GM12878 (cell line): Measurements from ENCODE around the gene ZNF709. TPM values are rescaled to one million over a fixed set of nuclear protein-coding genes. Genes with fewer than 3 reads are reported as not detected.
A peak's percentile ranks its signal among the peaks of the same experiment; 100 is the strongest.

Source experiments
- ATAC-seq: fragments of 200-7000 bp; cut with Tn5 transposase; 3 replicates; pipeline ENCODE4 v1.9.1; 2020; ENCODE audit warnings: mild to moderate bottlenecking, moderate library complexity
- BruUV-seq: library from RNA; stranded (reverse); fragments of 400-500 nt; replicated peaks from 2 replicates; lab custom pipeline; 2021; lab: Mats Ljungman, UMichigan
- CTCF ChIA-PET: fragments of 300-600 bp; sonication (Branson Sonifier 250); formaldehyde crosslinking; extraction: SDS; loops from one replicate; lab custom pipeline; 2021; ENCODE audit warnings: inconsistent platforms; lab: Yijun Ruan, JAX
- POLR2A ChIA-PET: fragments of 350-600 bp; formaldehyde crosslinking; extraction: SDS; loops from one replicate; lab custom pipeline; 2021; ENCODE audit warnings: inconsistent platforms; lab: Charles Lee
- RAD21 ChIA-PET: fragments of 300-600 bp; sonication (Branson Sonifier 250); formaldehyde crosslinking; loops from one replicate; lab custom pipeline; 2023; ENCODE audit warnings: antibody characterized with exemption; ENCODE audit not compliant: unreplicated experiment; lab: Charles Lee
- SMC1A ChIA-PET: fragments of 300-600 bp; sonication (Branson Sonifier 250); formaldehyde crosslinking; loops from one replicate; lab custom pipeline; 2023; ENCODE audit not compliant: unreplicated experiment, uncharacterized antibody; lab: Charles Lee
- DNase-seq: peaks from one replicate; pipeline ENCODE4 v3.0.0-alpha.2; 2011; ENCODE audit warnings: low read depth, low spot score
- FAIRE-seq: peaks from 3 replicates; lab custom pipeline; 2011; peaks lifted over from hg19 to GRCh38; lab: Jason Lieb, UNC
- H2AFZ ChIP-seq: 2 replicates; pipeline ENCODE4 v1.6.0; 2011; ENCODE audit warnings: low read depth, low read length, control low read depth; ENCODE audit not compliant: control insufficient read depth
- H3K27ac ChIP-seq: 2 replicates; pipeline ENCODE4 v1.5.1; 2011; ENCODE audit warnings: control low read depth; ENCODE audit not compliant: control insufficient read depth, insufficient read depth
- H3K27me3 ChIP-seq, 2 experiments: replicated peaks in 1 of 2; 2 replicates each; pipeline versions ENCODE4 v1.6.0 to v1.6.1; 2011; ENCODE audit warnings: low read length in 1 of 2; ENCODE audit not compliant: control insufficient read depth in 2 of 2, insufficient read depth in 2 of 2
- H3K36me3 ChIP-seq, 2 experiments: 2 replicates each; pipeline ENCODE4 v1.5.1; 2011; ENCODE audit warnings: low read length in 1 of 2; ENCODE audit not compliant: control insufficient read depth in 2 of 2, insufficient read depth in 2 of 2
- H3K4me1 ChIP-seq: 2 replicates; pipeline ENCODE4 v1.6.1; 2011; ENCODE audit warnings: mild to moderate bottlenecking, low read length, moderate library complexity, mixed read lengths; ENCODE audit not compliant: control insufficient read depth, insufficient read depth
- H3K4me2 ChIP-seq: 2 replicates; pipeline ENCODE4 v1.6.0; 2011; ENCODE audit warnings: control low read depth; ENCODE audit not compliant: control insufficient read depth, insufficient read depth
- H3K4me3 ChIP-seq: fragments of 200-600 bp; sonication (generic); 2 replicates; pipeline ENCODE4 v1.5.1; 2016
- H3K79me2 ChIP-seq: 2 replicates; pipeline ENCODE4 v1.6.0; 2011; ENCODE audit warnings: low read length; ENCODE audit not compliant: control insufficient read depth, insufficient read depth
- H3K9ac ChIP-seq: 2 replicates; pipeline ENCODE4 v1.8.0; 2011; ENCODE audit warnings: low read length, control low read depth, mixed read lengths; ENCODE audit not compliant: control insufficient read depth, insufficient read depth
- H3K9me3 ChIP-seq: replicated peaks from 3 replicates; pipeline ENCODE4 v1.5.1; 2011; ENCODE audit warnings: mild to moderate bottlenecking, low read length; ENCODE audit not compliant: control insufficient read depth, insufficient read depth
- H4K20me1 ChIP-seq: 2 replicates; pipeline ENCODE4 v1.6.0; 2011; ENCODE audit not compliant: control insufficient read depth, insufficient read depth
- ASH2L ChIP-seq: fragments of 300-600, 200-600 bp; sonication (generic); IDR thresholded peaks from 2 replicates; pipeline ENCODE4 v1.6.1; 2017; ENCODE audit warnings: low read depth, mild to moderate bottlenecking, borderline replicate concordance
- CBX5 ChIP-seq: sonication (generic); IDR thresholded peaks from 2 replicates; pipeline ENCODE4 v1.6.1; 2016; ENCODE audit warnings: low read depth, moderate library complexity, mild to moderate bottlenecking, inconsistent platforms
- KLF5 ChIP-seq: fragments of 450-650 bp; IDR thresholded peaks from 2 replicates; pipeline ENCODE4 v1.6.1; 2014; ENCODE audit warnings: mild to moderate bottlenecking; ENCODE audit not compliant: partially characterized antibody
- MYC ChIP-seq: IDR thresholded peaks from 2 replicates; pipeline ENCODE4 v1.6.1; 2011; ENCODE audit warnings: mild to moderate bottlenecking, low read length, moderate library complexity, inconsistent platforms; ENCODE audit not compliant: insufficient read depth, insufficient replicate concordance, insufficient read length, severe bottlenecking
- RCOR1 ChIP-seq: conservative IDR thresholded peaks from 2 replicates; pipeline ENCODE4 v1.6.1; 2012; ENCODE audit warnings: low read depth, low read length, improper control_type of control experiment
- SMARCA5 ChIP-seq: fragments of 450-650 bp; IDR thresholded peaks from 2 replicates; pipeline ENCODE4 v1.6.1; 2017; ENCODE audit warnings: mild to moderate bottlenecking
- TCF12 ChIP-seq: IDR thresholded peaks from 2 replicates; pipeline ENCODE4 v1.6.1; 2011; ENCODE audit warnings: low read depth, mild to moderate bottlenecking, low read length
- TCF3 ChIP-seq: IDR thresholded peaks from 2 replicates; pipeline ENCODE4 v1.6.1; 2012; ENCODE audit warnings: low read depth, mild to moderate bottlenecking, low read length, borderline replicate concordance; ENCODE audit not compliant: insufficient read depth
- ZNF274 ChIP-seq: IDR thresholded peaks from one replicate; pipeline ENCODE4 v1.8.0; 2011; ENCODE audit not compliant: insufficient read length, insufficient read depth
- WGBS: methylation state at CpG from one replicate; pipeline ENCODE4 v1.1.6; 2016; ENCODE audit warnings: low lambda C conversion rate; ENCODE audit not compliant: insufficient replicate concordance, insufficient coverage; ENCODE audit errors: missing lambda C conversion rate; 5-methylcytosine and 5-hydroxymethylcytosine counted together
- in situ Hi-C: fragments of 300-500 bp; cut with MboI; formaldehyde crosslinking; loops from 9 replicates; pipeline ENCODE4 v1.14.3; 2018; ENCODE audit warnings: mixed read lengths
- intact Hi-C: fragments of 100-400 bp; cut with micrococcal nuclease; formaldehyde crosslinking; loops from one replicate; pipeline ENCODE4 v1.14.2; 2022; ENCODE audit not compliant: unreplicated experiment
- polyA plus RNA-seq, 11 experiments: library from polyadenylated mRNA; depleted of rRNA in 4 of 11; unstranded in 6 of 11; stranded (reverse) in 5 of 11; fragments of >200 nt; fragmentation: Nextera tagmentation in 4 of 11; fragmentation: Illumina TruSeq in 1 of 11; extraction: Ambion mirVana in 4 of 11; extraction: Trizol in 1 of 11; gene quantifications; 1 replicate in 1 of 11; 2 replicates in 10 of 11; pipeline versions ENCODE4 v1.2.1 to v1.2.3, GENCODE V29; 2011 to 2016; ENCODE audit warnings: inconsistent platforms in 2 of 11, missing spikeins in 2 of 11, low read depth in 1 of 11
- total RNA-seq, 4 experiments: library from RNA; depleted of rRNA in 3 of 4; stranded (reverse); fragments of >200 nt in 3 of 4; fragmentation: Illumina TruSeq in 1 of 4; extraction: Trizol in 1 of 4; gene quantifications; 2 replicates each; pipeline versions ENCODE4 v1.2.1 to v1.2.3, GENCODE V29; 2013 to 2021
- TF ChIP-seq, protein P1 (sequence below): fragments of 450-650 bp; IDR thresholded peaks from 2 replicates; pipeline ENCODE4 v1.6.1; 2016; ENCODE audit warnings: mild to moderate bottlenecking
- TF ChIP-seq, protein P2 (sequence below): fragments of 450-650 bp; IDR thresholded peaks from 2 replicates; pipeline ENCODE4 v1.6.1; 2017; ENCODE audit warnings: low read depth, mild to moderate bottlenecking, moderate library complexity
- TF ChIP-seq, protein P3 (sequence below): fragments of 450-650 bp; IDR thresholded peaks from 2 replicates; pipeline ENCODE4 v1.6.1; 2017; ENCODE audit warnings: mild to moderate bottlenecking, low read depth, inconsistent platforms; ENCODE audit not compliant: poor library complexity, severe bottlenecking
- TF ChIP-seq, protein P4 (sequence below): fragments of 450-650 bp; IDR thresholded peaks from 2 replicates; pipeline ENCODE4 v1.6.1; 2017; ENCODE audit warnings: mild to moderate bottlenecking

Gene ZNF709
- total and polyA plus RNA-seq, 10 of the 15 experiments (the other 5 are each of a cell fraction or from before 2014, with no cell fraction given) = 0.27 to 2.5 (median 1.5) TPM

DNA sequence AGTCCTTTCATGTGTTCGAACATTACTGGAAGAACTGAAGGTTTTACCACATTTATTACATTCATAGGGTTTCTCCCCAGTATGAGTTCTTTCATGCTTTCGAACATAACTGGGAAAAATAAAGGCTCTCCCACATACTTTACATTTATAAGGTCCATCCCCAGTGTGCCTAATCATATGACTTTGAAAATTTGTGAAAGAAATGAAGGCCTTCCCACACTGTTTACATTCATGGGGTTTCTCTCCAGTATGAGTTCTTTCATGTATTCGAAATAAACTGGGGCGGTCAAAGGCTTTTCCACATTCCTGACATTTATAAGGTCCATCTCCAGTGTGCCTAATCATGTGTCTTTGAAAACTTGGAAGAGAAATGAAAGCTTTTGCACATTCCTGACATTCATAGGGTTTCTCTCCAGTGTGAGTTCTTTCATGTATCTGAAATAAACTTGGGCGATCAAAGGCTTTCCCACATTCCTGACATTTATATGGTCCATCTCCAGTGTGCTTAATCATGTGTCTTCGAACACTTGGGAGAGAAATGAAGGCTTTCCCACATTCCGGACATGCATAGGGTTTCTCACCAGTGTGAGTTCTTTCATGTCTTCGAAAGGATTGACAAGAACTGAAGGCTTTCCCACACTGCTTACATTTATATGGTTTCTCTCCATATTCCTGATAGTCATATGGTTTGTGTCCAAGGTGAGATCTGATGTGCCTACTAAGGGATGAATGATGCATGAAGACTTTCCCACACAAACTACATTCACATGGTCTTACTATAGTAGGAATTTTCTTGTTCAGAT lies 42.6 kb upstream of the ZNF709 start:
- peaks cover 67% of the 10 kb centered on the region for H3K9me3 ChIP-seq
- no peak overlapping the region for H3K9ac ChIP-seq
- DNase-seq (no peak), ATAC-seq (no peak), FAIRE-seq (peak; percentile 31)
- no peak for TF ChIP-seq ASH2L
- TF ChIP-seq, protein P1, sequence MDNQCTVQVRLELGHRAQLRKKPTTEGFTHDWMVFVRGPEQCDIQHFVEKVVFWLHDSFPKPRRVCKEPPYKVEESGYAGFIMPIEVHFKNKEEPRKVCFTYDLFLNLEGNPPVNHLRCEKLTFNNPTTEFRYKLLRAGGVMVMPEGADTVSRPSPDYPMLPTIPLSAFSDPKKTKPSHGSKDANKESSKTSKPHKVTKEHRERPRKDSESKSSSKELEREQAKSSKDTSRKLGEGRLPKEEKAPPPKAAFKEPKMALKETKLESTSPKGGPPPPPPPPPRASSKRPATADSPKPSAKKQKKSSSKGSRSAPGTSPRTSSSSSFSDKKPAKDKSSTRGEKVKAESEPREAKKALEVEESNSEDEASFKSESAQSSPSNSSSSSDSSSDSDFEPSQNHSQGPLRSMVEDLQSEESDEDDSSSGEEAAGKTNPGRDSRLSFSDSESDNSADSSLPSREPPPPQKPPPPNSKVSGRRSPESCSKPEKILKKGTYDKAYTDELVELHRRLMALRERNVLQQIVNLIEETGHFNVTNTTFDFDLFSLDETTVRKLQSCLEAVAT = peak; percentile 54; the same call in 1 of the 2 replicates
- TF ChIP-seq RCOR1 = no peak
- peak; percentile 86 for TF ChIP-seq ZNF274
- TF ChIP-seq, protein P2, sequence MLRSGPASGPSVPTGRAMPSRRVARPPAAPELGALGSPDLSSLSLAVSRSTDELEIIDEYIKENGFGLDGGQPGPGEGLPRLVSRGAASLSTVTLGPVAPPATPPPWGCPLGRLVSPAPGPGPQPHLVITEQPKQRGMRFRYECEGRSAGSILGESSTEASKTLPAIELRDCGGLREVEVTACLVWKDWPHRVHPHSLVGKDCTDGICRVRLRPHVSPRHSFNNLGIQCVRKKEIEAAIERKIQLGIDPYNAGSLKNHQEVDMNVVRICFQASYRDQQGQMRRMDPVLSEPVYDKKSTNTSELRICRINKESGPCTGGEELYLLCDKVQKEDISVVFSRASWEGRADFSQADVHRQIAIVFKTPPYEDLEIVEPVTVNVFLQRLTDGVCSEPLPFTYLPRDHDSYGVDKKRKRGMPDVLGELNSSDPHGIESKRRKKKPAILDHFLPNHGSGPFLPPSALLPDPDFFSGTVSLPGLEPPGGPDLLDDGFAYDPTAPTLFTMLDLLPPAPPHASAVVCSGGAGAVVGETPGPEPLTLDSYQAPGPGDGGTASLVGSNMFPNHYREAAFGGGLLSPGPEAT = peak; percentile 40; the same call in 1 of the 2 replicates
- TF ChIP-seq, protein P3, sequence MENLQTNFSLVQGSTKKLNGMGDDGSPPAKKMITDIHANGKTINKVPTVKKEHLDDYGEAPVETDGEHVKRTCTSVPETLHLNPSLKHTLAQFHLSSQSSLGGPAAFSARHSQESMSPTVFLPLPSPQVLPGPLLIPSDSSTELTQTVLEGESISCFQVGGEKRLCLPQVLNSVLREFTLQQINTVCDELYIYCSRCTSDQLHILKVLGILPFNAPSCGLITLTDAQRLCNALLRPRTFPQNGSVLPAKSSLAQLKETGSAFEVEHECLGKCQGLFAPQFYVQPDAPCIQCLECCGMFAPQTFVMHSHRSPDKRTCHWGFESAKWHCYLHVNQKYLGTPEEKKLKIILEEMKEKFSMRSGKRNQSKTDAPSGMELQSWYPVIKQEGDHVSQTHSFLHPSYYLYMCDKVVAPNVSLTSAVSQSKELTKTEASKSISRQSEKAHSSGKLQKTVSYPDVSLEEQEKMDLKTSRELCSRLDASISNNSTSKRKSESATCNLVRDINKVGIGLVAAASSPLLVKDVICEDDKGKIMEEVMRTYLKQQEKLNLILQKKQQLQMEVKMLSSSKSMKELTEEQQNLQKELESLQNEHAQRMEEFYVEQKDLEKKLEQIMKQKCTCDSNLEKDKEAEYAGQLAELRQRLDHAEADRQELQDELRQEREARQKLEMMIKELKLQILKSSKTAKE = peak; percentile 68
- TF ChIP-seq TCF12 = 0 out of 2 replicates have a peak, but pooled peaks have one; percentile 11
- TF ChIP-seq SMARCA5 = 0 out of 2 replicates have a peak, but pooled peaks have one; percentile 27
- TF ChIP-seq, protein P4, sequence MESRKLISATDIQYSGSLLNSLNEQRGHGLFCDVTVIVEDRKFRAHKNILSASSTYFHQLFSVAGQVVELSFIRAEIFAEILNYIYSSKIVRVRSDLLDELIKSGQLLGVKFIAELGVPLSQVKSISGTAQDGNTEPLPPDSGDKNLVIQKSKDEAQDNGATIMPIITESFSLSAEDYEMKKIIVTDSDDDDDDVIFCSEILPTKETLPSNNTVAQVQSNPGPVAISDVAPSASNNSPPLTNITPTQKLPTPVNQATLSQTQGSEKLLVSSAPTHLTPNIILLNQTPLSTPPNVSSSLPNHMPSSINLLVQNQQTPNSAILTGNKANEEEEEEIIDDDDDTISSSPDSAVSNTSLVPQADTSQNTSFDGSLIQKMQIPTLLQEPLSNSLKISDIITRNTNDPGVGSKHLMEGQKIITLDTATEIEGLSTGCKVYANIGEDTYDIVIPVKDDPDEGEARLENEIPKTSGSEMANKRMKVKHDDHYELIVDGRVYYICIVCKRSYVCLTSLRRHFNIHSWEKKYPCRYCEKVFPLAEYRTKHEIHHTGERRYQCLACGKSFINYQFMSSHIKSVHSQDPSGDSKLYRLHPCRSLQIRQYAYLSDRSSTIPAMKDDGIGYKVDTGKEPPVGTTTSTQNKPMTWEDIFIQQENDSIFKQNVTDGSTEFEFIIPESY = no peak
- TF ChIP-seq CBX5 = peak; percentile 99
- no peak for TF ChIP-seq MYC
- peak; percentile 97 for TF ChIP-seq KLF5
- TF ChIP-seq TCF3 = no peak
- no peaks in the 10 kb centered on the region for H4K20me1 ChIP-seq
- no peak overlapping the region for H3K4me3 ChIP-seq
- in situ Hi-C loops = no loop called here
- TSS peak; percentile 55 for BruUV-seq
- ChIA-PET CTCF (no interaction called here), POLR2A (no interaction called here), SMC1A (no interaction called here), RAD21 (no interaction called here)
- no peaks in the 10 kb centered on the region for H3K27me3 ChIP-seq
- peaks cover 2 to 25% of the 10 kb centered on the region in 2 experiments; a peak in 3 of 4 replicates for H3K36me3 ChIP-seq
- H3K4me1 ChIP-seq = no peaks in the 10 kb centered on the region
- intact Hi-C loops = no loop called here
- no peak overlapping the region for H3K4me2 ChIP-seq
- H2AFZ ChIP-seq = no peak overlapping the region
- no peak overlapping the region for H3K27ac ChIP-seq
- 95% methylated on average over 8 of the region's 8 CpGs for WGBS
- no peaks in the 10 kb centered on the region for H3K79me2 ChIP-seq
